Activated T-helper 2 cell treated with anti-CD3 and anti-CD28 coated beads, Interferon-gamma antibody, Interleukin-2, Interleukin-4, amounts not matched to agents 10 μg/mL and 5 μg/mL and 100 μg/mL, durations not matched to agents 14 hours and 24 hours and 36 hours (primary cell): ENCODE data around the gene TUBA3D. TPM values are rescaled to one million over a fixed set of nuclear protein-coding genes. Genes with fewer than 3 reads are reported as not detected.
"Not testable (repeated sequence)": the region's sequence is repeated elsewhere in the genome, so short reads cannot be mapped to it uniquely, and the experiment has no call there.

Experiments used
- DNase-seq: peaks from one replicate; pipeline ENCODE4 v3.0.0; 2021; ENCODE audit warnings: low spot score
- H3K27ac Mint-ChIP-seq: one replicate; pipeline ENCODE4 v1.8.0; 2021; ENCODE audit warnings: mixed read lengths
- H3K27me3 Mint-ChIP-seq: one replicate; pipeline ENCODE4 v1.8.0; 2021; ENCODE audit warnings: low read depth, mixed read lengths
- H3K36me3 Mint-ChIP-seq: one replicate; pipeline ENCODE4 v1.8.0; 2021; ENCODE audit warnings: low read depth, mixed read lengths
- H3K4me1 Mint-ChIP-seq: one replicate; pipeline ENCODE4 v1.8.0; 2021; ENCODE audit warnings: low read depth, mixed read lengths
- H3K4me3 Mint-ChIP-seq: one replicate; pipeline ENCODE4 v1.8.0; 2021; ENCODE audit warnings: low read depth, mild to moderate bottlenecking, moderate library complexity, mixed read lengths
- H3K9me3 Mint-ChIP-seq: one replicate; pipeline ENCODE4 v1.8.0; 2021; ENCODE audit warnings: mixed read lengths
- intact Hi-C: fragments of 100-400 bp; cut with micrococcal nuclease; formaldehyde crosslinking; loops from one replicate; pipeline ENCODE4 v1.15.1; 2023
- total RNA-seq: library from RNA; stranded (reverse); gene quantifications from 2 replicates; pipeline ENCODE4 v1.2.3, GENCODE V29; 2022

Gene TUBA3D
- not detected in 2 replicates for total RNA-seq

DNA sequence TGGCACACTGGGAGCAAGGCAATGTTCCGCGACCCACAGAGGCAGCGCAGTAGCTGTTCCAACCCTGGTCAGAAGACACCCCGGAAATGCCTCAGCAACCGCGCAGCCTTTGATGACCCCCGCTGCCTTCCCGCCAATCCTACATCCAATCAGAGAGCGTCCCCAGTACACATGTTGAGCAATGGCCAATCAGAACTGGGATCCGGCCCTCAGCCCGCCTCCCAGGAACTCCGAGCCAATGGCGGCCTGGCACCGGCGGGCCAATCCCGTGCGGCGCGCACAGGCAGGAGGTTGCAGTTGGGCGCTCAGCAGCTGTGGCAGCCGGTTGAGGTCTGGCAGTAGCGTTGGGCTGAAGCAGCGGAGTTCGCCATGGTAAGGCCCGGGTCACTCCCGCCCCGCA lies at the start of gene TUBA3D:
Gene TUBA3D (plus strand): TSS at position 289 of the 400 bp plus-strand sequence. CDS start 81 bp downstream, at position 370.
- Mint-ChIP-seq H3K36me3 (peaks cover 14% of the 10 kb centered on the region), H3K4me3 (no peak within 1 kb of the TSS), H3K9me3 (no peaks in the 10 kb centered on the region), H3K27ac (no peak within 1 kb of the TSS), H3K27me3 (no peaks in the 10 kb centered on the region), H3K4me1 (no peaks in the 10 kb centered on the region)
- no peak for DNase-seq
- intact Hi-C loops: no loop called here

DNA sequence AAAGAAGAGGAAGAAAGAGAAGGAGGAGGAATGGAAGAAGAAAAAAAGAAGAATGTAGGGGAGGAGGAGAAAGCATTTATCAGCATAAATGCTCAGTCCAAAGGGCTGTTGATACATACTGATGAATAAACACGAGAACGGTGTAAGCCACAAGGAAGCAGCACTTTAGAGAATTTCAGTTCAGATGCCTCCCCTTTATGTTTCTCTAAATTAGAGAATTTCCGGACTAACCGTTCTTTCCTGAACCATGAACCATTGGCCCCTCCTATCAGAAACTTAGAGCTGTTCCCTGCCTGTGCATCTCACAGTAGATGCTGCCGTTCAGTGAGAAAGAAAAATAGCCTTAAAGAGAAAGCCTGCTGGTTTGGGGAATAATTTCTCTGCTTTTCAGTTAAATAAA lies 49.2 kb upstream of the TUBA3D start:
- DNase-seq: no peak
- peaks cover 3% of the 10 kb centered on the region for H3K36me3 Mint-ChIP-seq
- intact Hi-C loops: no loop called here
- H3K27ac Mint-ChIP-seq: peak overlapping the region; percentile 71
- H3K27me3 Mint-ChIP-seq: peaks cover 78% of the 10 kb centered on the region
- H3K4me3 Mint-ChIP-seq: peak overlapping the region; percentile 65
- no peaks in the 10 kb centered on the region for H3K9me3 Mint-ChIP-seq
- peaks cover 8% of the 10 kb centered on the region for H3K4me1 Mint-ChIP-seq

DNA sequence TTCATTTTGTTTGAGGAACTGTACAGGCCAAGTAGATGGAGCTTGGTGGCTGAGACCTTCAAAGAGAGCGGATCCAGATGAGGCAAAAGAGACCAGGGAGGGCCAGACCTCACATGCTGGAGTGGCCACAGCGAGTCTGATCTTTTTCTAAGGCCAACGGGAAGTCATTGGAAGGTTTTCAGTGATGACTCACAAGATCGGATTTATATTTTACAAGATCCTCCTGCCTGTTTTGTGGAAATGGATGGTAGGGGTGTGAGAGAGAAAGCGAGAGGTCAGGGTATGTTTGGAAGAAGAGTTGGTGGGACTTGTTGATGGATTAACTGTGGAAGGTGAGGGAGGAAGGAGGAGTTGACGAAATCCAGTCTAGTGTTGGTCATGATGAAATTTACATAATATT lies 44.6 kb upstream of the TUBA3D start:
- no peak overlapping the region for H3K27ac Mint-ChIP-seq
- no peak overlapping the region for H3K4me3 Mint-ChIP-seq
- H3K36me3 Mint-ChIP-seq: peaks cover 1% of the 10 kb centered on the region
- no peaks in the 10 kb centered on the region for H3K9me3 Mint-ChIP-seq
- intact Hi-C loops: no loop called here
- peaks cover 3% of the 10 kb centered on the region for H3K4me1 Mint-ChIP-seq
- DNase-seq: no peak
- peaks cover 58% of the 10 kb centered on the region for H3K27me3 Mint-ChIP-seq

DNA sequence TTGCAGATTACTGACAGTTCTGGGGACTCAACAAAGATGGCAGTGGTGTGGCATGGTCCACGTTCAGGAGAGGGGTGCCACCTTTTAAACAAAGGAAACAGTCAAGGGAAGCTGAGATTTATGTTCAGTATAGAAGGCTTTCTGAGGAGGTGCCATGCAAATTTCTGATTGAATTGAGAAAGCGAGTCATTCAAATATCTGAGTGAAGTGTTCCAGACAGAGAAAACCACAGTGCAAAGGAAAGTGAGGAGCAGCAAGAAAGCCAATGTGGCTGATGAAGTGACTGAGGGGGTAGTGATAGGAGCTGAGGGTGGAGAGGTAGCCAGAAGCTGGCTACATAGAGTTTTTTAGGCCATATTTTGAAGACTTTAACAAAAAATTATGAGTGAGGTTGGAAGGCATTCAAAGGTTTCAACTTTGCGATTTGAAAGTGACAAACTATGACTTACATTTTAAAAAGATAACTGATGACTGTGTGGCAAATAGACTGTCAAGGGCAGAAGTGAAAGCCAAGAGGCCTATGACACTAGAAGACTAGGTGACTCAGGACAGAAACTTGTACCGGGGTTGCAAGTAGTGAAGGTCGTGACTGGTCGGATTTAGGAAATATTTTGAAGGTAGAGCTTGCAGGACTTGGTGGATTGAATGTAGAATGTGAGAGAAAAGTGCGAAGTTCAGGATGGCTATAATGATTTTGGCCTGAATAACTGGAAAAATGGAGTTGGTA lies 35.0 kb upstream of the TUBA3D start:
- DNase-seq, H3K27me3 Mint-ChIP-seq, H3K4me3 Mint-ChIP-seq, H3K36me3 Mint-ChIP-seq, H3K9me3 Mint-ChIP-seq, H3K4me1 Mint-ChIP-seq, intact Hi-C loops: not testable (repeated sequence)
- H3K27ac Mint-ChIP-seq: peak overlapping the region; percentile 74

DNA sequence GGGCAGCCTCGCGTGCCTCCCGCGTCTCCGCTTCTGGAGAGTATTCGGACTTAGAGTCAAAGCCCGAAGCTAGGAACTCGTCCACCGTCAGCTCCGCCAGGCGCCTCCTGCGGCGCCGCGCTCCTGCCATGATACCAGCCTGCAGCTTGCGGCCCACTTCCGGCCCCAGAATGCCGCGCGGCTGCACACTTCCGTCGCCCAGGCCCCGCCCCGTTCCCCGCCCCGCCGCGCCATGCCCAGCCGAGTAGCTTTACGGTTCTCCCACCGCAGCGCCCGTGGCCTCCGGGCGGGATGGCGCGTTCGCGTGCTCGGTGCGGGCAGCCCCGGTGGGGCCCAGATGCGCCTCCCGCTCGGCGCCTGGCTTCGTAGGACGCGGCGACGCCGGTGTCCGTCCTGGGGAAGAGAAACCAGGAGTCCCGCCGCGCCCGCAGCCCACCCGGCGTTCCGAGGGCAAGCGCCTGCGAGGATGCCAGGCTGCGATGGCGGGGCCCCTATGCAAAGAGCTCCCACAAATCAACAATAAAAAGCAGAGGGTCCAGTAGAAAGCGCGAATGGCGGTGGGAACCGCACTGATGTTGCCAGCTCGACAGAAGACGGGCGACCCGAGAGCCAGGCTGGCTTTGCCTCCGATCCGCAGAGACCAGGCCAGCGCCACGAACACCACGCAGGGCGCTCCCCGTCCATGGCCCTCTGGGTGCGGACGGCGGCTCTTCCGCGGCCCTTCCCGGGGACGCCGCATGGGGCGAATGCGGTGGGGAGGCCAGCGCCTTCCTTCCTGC lies 31.0 kb upstream of the TUBA3D start:
- H3K9me3 Mint-ChIP-seq, H3K36me3 Mint-ChIP-seq, DNase-seq, intact Hi-C loops, H3K27ac Mint-ChIP-seq, H3K4me1 Mint-ChIP-seq: not testable (repeated sequence)
- Mint-ChIP-seq H3K4me3 (peak overlapping the region; percentile 51), H3K27me3 (peaks cover 15% of the 10 kb centered on the region)

DNA sequence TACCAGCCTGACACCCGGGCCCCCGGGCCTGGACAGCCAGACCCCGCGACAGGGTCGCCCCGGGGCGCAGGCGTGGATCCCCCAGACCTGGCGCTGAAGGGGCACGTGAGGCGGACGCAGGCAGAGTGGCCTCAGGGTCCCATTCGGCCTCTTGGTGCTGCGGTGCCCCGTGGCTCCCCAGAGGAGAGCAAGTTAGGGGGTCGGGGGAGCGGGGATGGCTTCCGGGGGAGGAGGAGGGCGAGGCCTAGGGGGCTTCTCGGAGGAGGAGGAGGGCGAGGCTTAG lies 30.5 kb upstream of the TUBA3D start:
- H3K9me3 Mint-ChIP-seq, H3K36me3 Mint-ChIP-seq, H3K4me1 Mint-ChIP-seq, DNase-seq, H3K27ac Mint-ChIP-seq, intact Hi-C loops, H3K4me3 Mint-ChIP-seq: not testable (repeated sequence)
- H3K27me3 Mint-ChIP-seq: peaks cover 15% of the 10 kb centered on the region

DNA sequence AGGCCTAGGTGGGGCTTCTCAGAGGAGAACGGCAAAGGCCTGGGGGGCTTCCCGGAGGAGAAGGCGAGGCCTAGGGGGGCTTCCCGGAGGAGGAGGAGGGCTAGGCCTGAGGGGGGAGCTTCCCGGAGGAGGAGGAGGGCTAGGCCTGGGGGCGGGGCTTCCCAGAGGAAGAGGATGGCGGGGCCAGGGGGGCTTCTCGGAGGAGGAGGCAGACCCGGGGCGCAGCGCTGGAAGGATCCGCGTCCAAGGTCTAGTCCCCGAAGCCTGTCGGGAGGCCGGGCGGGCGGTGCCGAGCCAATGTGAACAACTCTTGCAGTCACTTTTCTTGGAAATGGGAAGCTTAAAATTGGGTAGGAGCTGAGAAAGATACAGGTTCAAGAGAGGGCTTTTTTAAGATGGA lies 30.0 kb upstream of the TUBA3D start:
- intact Hi-C loops: no loop called here
- Mint-ChIP-seq H3K36me3 (no peaks in the 10 kb centered on the region), H3K27me3 (peaks cover 15% of the 10 kb centered on the region), H3K9me3 (no peaks in the 10 kb centered on the region), H3K4me3 (no peak overlapping the region), H3K27ac (no peak overlapping the region), H3K4me1 (peaks cover 4% of the 10 kb centered on the region)
- DNase-seq: no peak

DNA sequence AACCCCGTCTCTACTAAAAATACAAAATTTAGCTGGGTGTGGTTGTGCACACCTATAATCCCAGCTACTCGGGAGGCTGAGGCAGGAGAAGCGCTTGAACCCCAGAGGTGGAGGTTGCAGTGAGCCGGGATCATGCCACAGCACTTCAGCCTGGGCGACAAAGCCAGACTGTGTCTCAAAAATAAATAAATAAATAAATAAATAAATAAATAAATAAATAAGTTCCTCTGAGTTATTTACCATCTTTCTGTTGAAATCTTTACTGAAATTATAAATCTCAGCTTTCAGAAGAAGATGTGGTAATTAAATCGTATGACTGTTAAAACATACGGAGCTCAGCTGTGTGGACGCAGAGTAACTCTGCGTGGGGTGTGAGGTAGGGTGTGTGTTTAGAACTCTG lies 27.9 kb upstream of the TUBA3D start:
- H3K9me3 Mint-ChIP-seq, DNase-seq, H3K4me3 Mint-ChIP-seq, H3K36me3 Mint-ChIP-seq, H3K27ac Mint-ChIP-seq, intact Hi-C loops: not testable (repeated sequence)
- H3K27me3 Mint-ChIP-seq: peaks cover 13% of the 10 kb centered on the region
- peaks cover 13% of the 10 kb centered on the region for H3K4me1 Mint-ChIP-seq

DNA sequence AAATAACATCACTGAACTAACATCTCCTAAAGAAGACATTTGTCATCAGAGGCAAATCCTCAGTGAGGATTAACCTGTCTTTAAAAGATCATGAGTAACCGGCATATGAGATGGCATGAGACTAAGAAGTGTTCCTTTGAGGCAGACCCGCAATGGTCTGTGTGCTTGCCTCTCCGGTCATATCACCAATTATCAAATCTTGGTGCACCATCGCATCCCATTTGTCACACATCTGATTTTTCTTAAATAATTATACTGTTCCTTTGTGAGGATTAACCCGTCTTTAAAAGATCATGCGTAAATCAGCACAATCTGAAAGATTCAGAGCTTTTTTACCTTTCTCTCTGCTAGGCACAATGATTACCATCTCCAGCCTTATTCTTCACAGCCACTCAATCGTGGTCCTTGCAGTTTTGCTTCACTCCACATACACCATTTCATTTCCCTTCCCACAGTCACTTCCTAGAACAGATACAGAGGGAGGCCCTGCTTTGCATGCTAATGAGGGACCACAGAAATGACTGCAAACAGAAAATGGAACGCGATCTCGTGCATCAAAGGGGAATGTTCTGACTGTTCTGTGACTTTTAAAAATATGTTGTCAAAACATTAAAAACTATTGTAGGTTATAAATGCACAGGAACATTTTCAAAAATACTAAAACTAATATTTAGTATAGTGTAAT lies 24.5 kb upstream of the TUBA3D start:
- H3K9me3 Mint-ChIP-seq, intact Hi-C loops, H3K27ac Mint-ChIP-seq, DNase-seq, H3K36me3 Mint-ChIP-seq, H3K4me3 Mint-ChIP-seq: not testable (repeated sequence)
- H3K27me3 Mint-ChIP-seq: peaks cover 14% of the 10 kb centered on the region
- peaks cover 15% of the 10 kb centered on the region for H3K4me1 Mint-ChIP-seq

DNA sequence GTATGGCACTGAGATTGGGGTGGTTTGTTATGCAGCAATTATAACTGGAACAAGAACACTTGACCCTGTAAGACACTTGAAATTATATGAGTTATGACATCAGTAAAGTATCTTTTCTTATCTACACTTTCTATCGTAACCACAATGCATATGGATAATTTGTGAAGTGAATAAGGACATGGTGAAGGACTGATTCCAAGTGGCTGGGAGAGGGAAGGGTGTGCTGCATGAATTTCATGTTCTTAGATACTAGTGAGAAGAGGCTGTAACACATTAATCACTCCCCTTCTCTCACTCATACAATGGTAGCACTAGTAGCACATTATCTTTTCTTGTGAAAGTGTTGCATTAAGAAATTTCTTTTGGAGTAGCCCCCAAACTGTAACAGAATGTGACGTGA lies 21.0 kb upstream of the TUBA3D start:
- H3K9me3 Mint-ChIP-seq, H3K27ac Mint-ChIP-seq, DNase-seq, H3K36me3 Mint-ChIP-seq, H3K4me3 Mint-ChIP-seq, intact Hi-C loops: not testable (repeated sequence)
- peaks cover 11% of the 10 kb centered on the region for H3K27me3 Mint-ChIP-seq
- H3K4me1 Mint-ChIP-seq: peaks cover 15% of the 10 kb centered on the region

DNA sequence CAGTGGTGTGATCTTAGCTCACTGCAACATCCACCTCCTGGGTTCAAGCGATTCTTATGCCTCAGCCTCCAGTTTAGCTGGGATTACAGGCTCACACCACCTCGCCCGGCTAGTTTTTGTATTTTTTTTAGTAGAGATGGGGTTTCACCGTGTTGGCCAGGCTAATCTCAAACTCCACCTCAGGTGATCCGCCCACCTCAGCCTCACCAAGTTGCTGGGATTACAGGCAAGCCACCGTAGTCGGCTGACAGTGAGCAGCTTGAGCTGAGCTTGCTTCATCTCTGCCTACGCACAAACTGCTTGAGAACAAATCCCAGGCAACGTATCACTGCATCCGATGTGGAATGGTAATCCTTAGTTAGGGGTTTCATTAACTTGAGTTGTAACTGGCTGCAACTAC lies 8.2 kb upstream of the TUBA3D start:
- H3K36me3 Mint-ChIP-seq, H3K27ac Mint-ChIP-seq, DNase-seq, H3K27me3 Mint-ChIP-seq, H3K4me3 Mint-ChIP-seq, H3K9me3 Mint-ChIP-seq, intact Hi-C loops, H3K4me1 Mint-ChIP-seq: not testable (repeated sequence)

DNA sequence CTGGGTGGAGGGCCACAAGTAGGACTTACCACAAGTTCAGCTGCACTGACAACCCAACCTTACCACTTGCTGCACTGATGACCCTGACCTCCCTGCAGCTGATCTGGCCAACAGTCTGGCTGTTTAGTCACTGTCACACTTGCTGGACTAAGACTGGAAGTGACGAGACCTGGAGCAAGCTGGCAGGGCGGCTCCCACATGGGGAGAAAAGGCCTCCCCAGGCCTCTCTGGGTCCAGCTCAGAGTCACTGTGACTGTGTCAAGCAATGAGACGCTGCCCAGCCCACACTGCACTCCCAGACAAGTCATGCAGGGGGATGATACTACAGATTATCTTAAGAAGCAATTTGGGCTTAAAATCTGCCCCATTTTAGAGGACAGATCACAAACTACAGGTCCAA lies 5.0 kb upstream of the TUBA3D start:
- DNase-seq, H3K36me3 Mint-ChIP-seq, H3K4me1 Mint-ChIP-seq, H3K27me3 Mint-ChIP-seq, intact Hi-C loops, H3K27ac Mint-ChIP-seq, H3K9me3 Mint-ChIP-seq, H3K4me3 Mint-ChIP-seq: not testable (repeated sequence)

DNA sequence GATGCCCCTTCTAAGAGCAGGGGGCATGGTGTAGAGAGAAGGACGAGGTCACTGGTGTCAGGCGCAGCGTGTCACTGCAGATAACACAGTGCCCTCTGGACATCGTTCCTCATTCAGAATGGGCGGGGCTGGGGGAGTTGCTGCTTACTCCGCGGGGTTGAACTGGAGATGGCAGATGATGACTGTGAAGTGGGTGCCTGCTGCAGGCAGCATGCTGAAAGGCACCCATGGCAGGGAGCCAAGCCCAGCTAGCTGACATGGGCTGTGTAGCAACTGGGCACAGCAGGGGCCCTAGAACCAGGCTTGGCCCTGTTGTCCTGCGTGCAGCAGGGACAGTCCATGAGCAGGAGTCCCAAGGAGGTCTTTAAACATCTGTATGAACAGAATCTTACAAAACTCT lies 4.3 kb upstream of the TUBA3D start:
- H3K27ac Mint-ChIP-seq, H3K4me3 Mint-ChIP-seq, H3K9me3 Mint-ChIP-seq, H3K4me1 Mint-ChIP-seq, DNase-seq, intact Hi-C loops, H3K27me3 Mint-ChIP-seq, H3K36me3 Mint-ChIP-seq: not testable (repeated sequence)
